Small intestine (tissue), 7 donors: ENCODE results near the gene SYNJ2. TPM values are rescaled to one million over a fixed set of nuclear protein-coding genes. Genes with fewer than 3 reads are reported as not detected.
A peak's percentile ranks its signal among the peaks of the same experiment; 100 is the strongest.

Experiments
- DNase-seq, 2 donors: peaks; one replicate each; pipeline versions ENCODE4 v3.0.0 to v3.0.0-alpha.2; 2013
- FAIRE-seq: peaks from 2 replicates; lab custom pipeline; 2012; peaks lifted over from hg19 to GRCh38; lab: Jason Lieb, UNC
- H3K27ac ChIP-seq, 3 donors: one replicate each; pipeline ENCODE4 v1.5.1; 2013; ENCODE audit warnings: low read length in 2 of 3, mild to moderate bottlenecking in 2 of 3, control low read depth in 1 of 3, inconsistent platforms in 1 of 3, low read depth in 1 of 3, moderate library complexity in 1 of 3
- H3K27me3 ChIP-seq, 3 donors: one replicate each; pipeline ENCODE4 v1.6.1; 2013; ENCODE audit warnings: low read length in 3 of 3, inconsistent platforms in 1 of 3; ENCODE audit not compliant: control insufficient read depth in 3 of 3, insufficient read depth in 3 of 3
- H3K36me3 ChIP-seq, 3 donors: one replicate each; pipeline ENCODE4 v1.6.1; 2013; ENCODE audit warnings: low read length in 3 of 3, inconsistent platforms in 1 of 3, low read depth in 1 of 3, mild to moderate bottlenecking in 1 of 3, moderate library complexity in 1 of 3; ENCODE audit not compliant: control insufficient read depth in 3 of 3, insufficient read depth in 2 of 3
- H3K4me1 ChIP-seq, 3 donors: one replicate each; pipeline ENCODE4 v1.6.1; 2013; ENCODE audit warnings: low read length in 2 of 3, inconsistent platforms in 1 of 3, low read depth in 1 of 3, mild to moderate bottlenecking in 1 of 3, moderate library complexity in 1 of 3; ENCODE audit not compliant: control insufficient read depth in 3 of 3, insufficient read depth in 2 of 3
- H3K4me3 ChIP-seq, 3 donors: one replicate each; pipeline ENCODE4 v1.5.1; 2013; ENCODE audit warnings: low read length in 3 of 3, control low read depth in 1 of 3, inconsistent platforms in 1 of 3, low read depth in 1 of 3, mild to moderate bottlenecking in 1 of 3, moderate library complexity in 1 of 3
- H3K9me3 ChIP-seq, 2 donors: one replicate each; pipeline ENCODE4 v1.6.1; 2013; ENCODE audit warnings: low read depth in 1 of 2, low read length in 1 of 2; ENCODE audit not compliant: control insufficient read depth in 2 of 2, insufficient read depth in 1 of 2
- WGBS, 3 donors: extraction: QIAGEN DNeasy Blood & Tissue Kit; methylation state at CpG; one replicate each; pipeline ENCODE4 v1.1.7; 2013; 5-methylcytosine and 5-hydroxymethylcytosine counted together
- polyA plus RNA-seq, 4 donors: library from polyadenylated mRNA; stranded (reverse) in 3 of 4; unstranded in 1 of 4; fragments of 200-250 nt in 3 of 4; fragments of 120-200 nt in 1 of 4; gene quantifications; one replicate each; pipeline versions ENCODE4 v1.2.1 to v1.2.3, GENCODE V29; 2013
- donor health status: healthy with polysubstance abuse.
- donor health status: control.
- donor health status: control.
- donor health status: Bipolar disorder and iron deficiency.
- donor health status: healthy.

SYNJ2 gene
- polyA plus RNA-seq, 4 donors = 7.0 to 16.3 (median 9.4) TPM

DNA sequence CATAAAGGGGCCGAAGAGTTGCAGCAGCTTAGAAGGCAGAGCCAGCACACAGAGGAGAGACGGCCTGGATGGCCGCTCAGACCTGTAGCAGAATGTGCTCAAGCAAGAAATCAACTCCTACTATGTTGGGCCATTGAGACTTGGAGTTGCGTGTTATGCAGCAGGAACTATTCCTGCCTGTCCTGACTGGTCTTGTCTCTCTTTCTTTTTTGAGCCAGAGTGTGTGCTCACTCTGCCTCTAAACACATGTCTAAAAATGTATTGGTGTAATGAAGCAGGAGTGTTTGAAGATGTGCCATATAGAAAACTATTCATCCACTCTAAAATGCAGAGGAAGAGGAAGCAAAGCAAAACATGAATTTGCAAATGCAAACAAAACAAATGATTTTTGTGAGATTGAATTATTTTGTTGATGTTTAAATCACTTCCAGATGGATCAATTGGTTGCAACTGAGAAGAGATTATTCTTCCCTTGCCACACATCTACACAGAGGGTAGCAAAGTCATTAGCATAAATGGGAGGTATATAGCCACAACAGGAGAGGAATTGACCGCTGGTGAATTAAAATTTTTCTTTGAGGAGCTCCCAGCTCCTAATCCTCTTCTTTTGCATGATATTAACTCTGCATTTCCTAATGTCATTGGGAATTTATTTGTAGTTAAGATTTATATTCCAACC is 20.4 kb upstream of the SYNJ2 start:
- Histone ChIP-seq H3K36me3 (no peaks in the 10 kb centered on the region), H3K9me3 (peaks cover 0 to 30% of the 10 kb centered on the region in 2 donors), H3K27me3 (no peaks in the 10 kb centered on the region), H3K27ac (no peak overlapping the region), H3K4me3 (no peak overlapping the region), H3K4me1 (peaks cover 0 to 12% (median 0%) of the 10 kb centered on the region in 3 donors)
- DNase-seq (no peak), FAIRE-seq (no peak)
- 87 to 95% (median 94%) methylated on average over 5 of the region's 5 CpGs for WGBS, 3 donors

DNA sequence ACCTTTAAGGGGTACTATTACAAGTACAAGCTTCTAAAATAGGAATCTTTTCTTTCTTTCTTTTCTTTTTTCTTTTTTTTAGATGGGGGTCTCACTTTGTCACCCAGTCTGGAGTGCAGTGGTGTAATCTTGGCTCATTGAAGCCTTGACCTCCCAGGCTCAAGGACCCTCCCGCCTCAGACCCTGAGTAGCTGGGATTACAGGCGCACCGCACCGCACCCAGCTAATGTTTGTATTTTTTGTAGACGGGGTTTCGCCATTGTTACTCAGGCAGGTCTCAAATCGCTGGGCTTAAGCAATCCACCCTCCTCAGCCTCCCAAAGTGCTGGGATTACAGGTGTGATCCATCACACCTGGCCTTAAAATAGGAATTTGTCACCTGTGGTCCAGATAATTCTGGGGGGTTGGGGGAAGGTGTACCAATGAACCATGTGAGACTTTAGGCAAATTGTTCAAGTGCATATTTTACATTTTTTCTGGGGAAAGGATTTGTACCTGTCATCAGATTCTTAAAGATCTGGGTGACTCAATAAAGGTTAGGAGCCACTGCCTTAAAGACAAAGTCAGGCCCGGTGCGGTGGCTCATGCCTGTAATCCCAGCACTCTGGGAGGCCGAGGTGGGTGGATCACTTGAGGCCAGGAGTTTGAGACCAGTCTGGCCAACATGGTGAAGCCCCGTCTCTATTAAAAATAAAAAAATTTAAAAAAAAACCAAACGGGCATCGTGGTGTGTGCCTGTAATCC is 19.7 kb upstream of the SYNJ2 start:
- no peak for FAIRE-seq
- Histone ChIP-seq H3K27me3 (no peaks in the 10 kb centered on the region), H3K9me3 (peaks cover 0 to 30% of the 10 kb centered on the region in 2 donors), H3K4me3 (no peak overlapping the region), H3K36me3 (no peaks in the 10 kb centered on the region), H3K4me1 (peaks cover 0 to 19% (median 3%) of the 10 kb centered on the region in 3 donors), H3K27ac (no peak overlapping the region)
- WGBS, 3 donors = 88 to 90% (median 89%) methylated on average over 13 of the region's 13 CpGs
- DNase-seq = no peak

GRCh38 chr6:157962601-157963302 is 18.9 kb upstream of the SYNJ2 start:
- Histone ChIP-seq H3K36me3 (no peaks in the 10 kb centered on the region), H3K4me3 (no peak overlapping the region), H3K9me3 (peaks cover 0 to 24% of the 10 kb centered on the region in 2 donors), H3K4me1 (peaks cover 0 to 26% (median 3%) of the 10 kb centered on the region in 3 donors), H3K27ac (no peak overlapping the region), H3K27me3 (no peaks in the 10 kb centered on the region)
- 75 to 90% (median 76%) methylated on average over 12 of the region's 12 CpGs for WGBS, 3 donors
- DNase-seq (no peak), FAIRE-seq (no peak)

GRCh38 chr6:157964100-157964499 is 17.6 kb upstream of the SYNJ2 start:
- FAIRE-seq (no peak), DNase-seq (no peak)
- Histone ChIP-seq H3K4me1 (peaks cover 0 to 34% (median 3%) of the 10 kb centered on the region in 3 donors), H3K27me3 (no peaks in the 10 kb centered on the region), H3K4me3 (no peak overlapping the region), H3K27ac (no peak overlapping the region), H3K36me3 (no peaks in the 10 kb centered on the region), H3K9me3 (peaks cover 0 to 16% of the 10 kb centered on the region in 2 donors)
- 34 to 77% (median 64%) methylated on average over 3 of the region's 3 CpGs for WGBS, 3 donors

GRCh38 chr6:157965387-157965786 is 16.3 kb upstream of the SYNJ2 start:
- no peak for DNase-seq
- Histone ChIP-seq H3K4me3 (no peak overlapping the region), H3K27me3 (no peaks in the 10 kb centered on the region), H3K36me3 (no peaks in the 10 kb centered on the region), H3K4me1 (peaks cover 0 to 37% (median 6%) of the 10 kb centered on the region in 3 donors), H3K9me3 (peaks cover 0 to 6% of the 10 kb centered on the region in 2 donors), H3K27ac (peak overlapping the region; percentile 37 to 92 (median 57))
- FAIRE-seq = no peak
- 86 to 97% (median 94%) methylated on average over 3 of the region's 3 CpGs for WGBS, 3 donors

GRCh38 chr6:157966589-157966977 is 15.1 kb upstream of the SYNJ2 start:
- Histone ChIP-seq H3K4me1 (peaks cover 0 to 37% (median 6%) of the 10 kb centered on the region in 3 donors), H3K27ac (peak overlapping the region; percentile 84 to 92 (median 85)), H3K27me3 (peaks cover 0 to 2% (median 0%) of the 10 kb centered on the region in 3 donors), H3K9me3 (peaks cover 0 to 6% of the 10 kb centered on the region in 2 donors), H3K36me3 (no peaks in the 10 kb centered on the region), H3K4me3 (no peak overlapping the region)
- FAIRE-seq (no peak), DNase-seq (no peak)
- WGBS, 3 donors = 23 to 47% (median 47%) methylated on average over 4 to 8 of the region's 8 CpGs

GRCh38 chr6:157967020-157967419 is 14.6 kb upstream of the SYNJ2 start:
- peaks cover 0 to 6% of the 10 kb centered on the region in 2 donors for H3K9me3 ChIP-seq
- peaks cover 0 to 2% (median 0%) of the 10 kb centered on the region in 3 donors for H3K27me3 ChIP-seq
- DNase-seq = peak; percentile 61 to 83
- no peaks in the 10 kb centered on the region for H3K36me3 ChIP-seq
- no peak overlapping the region for H3K4me3 ChIP-seq
- no peak for FAIRE-seq
- H3K27ac ChIP-seq = peak overlapping the region; percentile 84 to 92 (median 85)
- 9 to 52% (median 20%) methylated on average over 6 of the region's 6 CpGs for WGBS, 3 donors
- peaks cover 0 to 37% (median 6%) of the 10 kb centered on the region in 3 donors for H3K4me1 ChIP-seq

- H3K27ac ChIP-seq = peak overlapping the region in 1 of 3 donors; percentile 92
Observed at GRCh38 chr6:157967486-157967885, 14.2 kb upstream of the SYNJ2 start.

More at GRCh38 chr6:157967486-157967885, 14.2 kb upstream of the SYNJ2 start:
- DNase-seq = no peak
- Histone ChIP-seq H3K9me3 (peaks cover 0 to 6% of the 10 kb centered on the region in 2 donors), H3K36me3 (no peaks in the 10 kb centered on the region), H3K27me3 (peaks cover 0 to 2% (median 0%) of the 10 kb centered on the region in 3 donors), H3K4me3 (no peak overlapping the region), H3K4me1 (peaks cover 0 to 37% (median 6%) of the 10 kb centered on the region in 3 donors)
- 62 to 82% (median 65%) methylated on average over 8 of the region's 8 CpGs for WGBS, 3 donors
- FAIRE-seq = no peak
